HepG2 (cell line): ENCODE results near the gene CEP131. TPM values are rescaled to one million over a fixed set of nuclear protein-coding genes. Genes with fewer than 3 reads are reported as not detected.

Experiments
- CERS6 ChIP-seq: sonication (generic); formaldehyde crosslinking; IDR thresholded peaks from 2 replicates; pipeline ENCODE4 v1.5.0; 2020; ENCODE audit warnings: missing genetic modification reagents
- GZF1 ChIP-seq: sonication (generic); formaldehyde crosslinking; IDR thresholded peaks from 2 replicates; pipeline ENCODE4 v1.5.1; 2020; ENCODE audit warnings: mild to moderate bottlenecking, missing genetic modification reagents
- HES4 ChIP-seq: sonication (generic); formaldehyde crosslinking; IDR thresholded peaks from 2 replicates; pipeline ENCODE4 v1.9.0; 2021; ENCODE audit warnings: mild to moderate bottlenecking, missing genetic modification reagents, borderline replicate concordance
- HNRNPLL ChIP-seq: fragments of 200-400 bp; formaldehyde crosslinking; IDR thresholded peaks from 2 replicates; pipeline ENCODE4 v1.6.1; 2017; ENCODE audit warnings: mild to moderate bottlenecking, low read depth, low read length; ENCODE audit not compliant: poor library complexity, severe bottlenecking
- IKZF4 ChIP-seq: sonication (generic); formaldehyde crosslinking; IDR thresholded peaks from 2 replicates; pipeline ENCODE4 v1.5.1; 2020; ENCODE audit warnings: borderline replicate concordance, mild to moderate bottlenecking, low read depth, missing genetic modification reagents; ENCODE audit errors: not compliant biosample characterization
- KDM1A ChIP-seq: IDR thresholded peaks from 2 replicates; pipeline ENCODE4 v1.6.1; 2016; ENCODE audit warnings: missing compliant biosample characterization
- MTA1 ChIP-seq: sonication (generic); formaldehyde crosslinking; IDR thresholded peaks from 2 replicates; pipeline ENCODE4 v1.4.0; 2020; ENCODE audit warnings: missing genetic modification reagents, mild to moderate bottlenecking, borderline replicate concordance
- SIX1 ChIP-seq: sonication (generic); formaldehyde crosslinking; IDR thresholded peaks from 2 replicates; pipeline ENCODE4 v1.4.0; 2020; ENCODE audit warnings: missing genetic modification reagents, borderline replicate concordance
- SMARCE1 ChIP-seq: fragments of 450-650 bp; IDR thresholded peaks from 2 replicates; pipeline ENCODE4 v1.6.1; 2017; ENCODE audit warnings: borderline replicate concordance
- STAT5B ChIP-seq: sonication (generic); formaldehyde crosslinking; IDR thresholded peaks from 2 replicates; pipeline ENCODE4 v1.4.0; 2020; ENCODE audit warnings: missing genetic modification reagents
- TAF1 ChIP-seq: sonication (generic); formaldehyde crosslinking; IDR thresholded peaks from 2 replicates; pipeline ENCODE4 v1.4.0; 2020; ENCODE audit warnings: missing genetic modification reagents
- TIGD3 ChIP-seq: sonication (generic); formaldehyde crosslinking; IDR thresholded peaks from 2 replicates; pipeline ENCODE4 v1.5.1; 2020; ENCODE audit warnings: mild to moderate bottlenecking, missing genetic modification reagents, borderline replicate concordance
- XRCC5 ChIP-seq: fragments of 200-400 bp; formaldehyde crosslinking; optimal IDR thresholded peaks from 2 replicates; pipeline ENCODE3; 2017; ENCODE audit warnings: mild to moderate bottlenecking, low read length
- YEATS4 ChIP-seq: sonication (generic); formaldehyde crosslinking; IDR thresholded peaks from 2 replicates; pipeline ENCODE4 v1.4.0; 2020; ENCODE audit warnings: missing genetic modification reagents, borderline replicate concordance
- ZNF296 ChIP-seq: sonication (generic); formaldehyde crosslinking; conservative IDR thresholded peaks from 2 replicates; pipeline ENCODE4 v1.5.0; 2020; ENCODE audit warnings: mild to moderate bottlenecking, missing genetic modification reagents
- ZNF331 ChIP-seq: sonication (generic); formaldehyde crosslinking; IDR thresholded peaks from 2 replicates; pipeline ENCODE4 v1.4.0; 2020; ENCODE audit warnings: missing genetic modification reagents
- ZNF354B ChIP-seq: sonication (generic); formaldehyde crosslinking; IDR thresholded peaks from 2 replicates; pipeline ENCODE4 v1.8.0; 2022; ENCODE audit warnings: mild to moderate bottlenecking, missing genetic modification reagents
- ZNF382 ChIP-seq: sonication (generic); formaldehyde crosslinking; IDR thresholded peaks from 2 replicates; pipeline ENCODE4 v1.5.0; 2020; ENCODE audit warnings: missing genetic modification reagents, mild to moderate bottlenecking, borderline replicate concordance
- ZNF510 ChIP-seq: sonication (generic); formaldehyde crosslinking; IDR thresholded peaks from 2 replicates; pipeline ENCODE4 v1.4.0; 2020; ENCODE audit warnings: low read depth, mild to moderate bottlenecking, missing genetic modification reagents
- ZNF687 ChIP-seq: sonication (generic); formaldehyde crosslinking; IDR thresholded peaks from 2 replicates; pipeline ENCODE4 v1.5.1; 2020; ENCODE audit warnings: mild to moderate bottlenecking, missing genetic modification reagents, moderate library complexity
- ZNF691 ChIP-seq: sonication (generic); formaldehyde crosslinking; IDR thresholded peaks from 2 replicates; pipeline ENCODE4 v1.4.0; 2020; ENCODE audit warnings: missing genetic modification reagents, low read depth, mild to moderate bottlenecking, borderline replicate concordance
- ZNF776 ChIP-seq: sonication (generic); formaldehyde crosslinking; IDR thresholded peaks from 2 replicates; pipeline ENCODE4 v1.4.0; 2020; ENCODE audit warnings: mild to moderate bottlenecking, missing genetic modification reagents
- polyA plus RNA-seq, 8 experiments: library from polyadenylated mRNA; depleted of rRNA in 3 of 8; stranded (reverse) in 7 of 8; unstranded in 1 of 8; fragments of >200 nt; fragmentation: Illumina TruSeq in 4 of 8; extraction: Trizol in 4 of 8; gene quantifications; 2 replicates each; pipeline versions ENCODE4 v1.2.1 to v1.2.3, GENCODE V29; 2011 to 2016; ENCODE audit warnings: low read depth in 4 of 8, missing spikeins in 1 of 8, mixed read lengths in 1 of 8; ENCODE audit not compliant: insufficient read depth in 1 of 8
- total RNA-seq, 5 experiments: library from RNA; depleted of rRNA; stranded (reverse); fragments of >200 nt; fragmentation: Illumina TruSeq; extraction: Trizol; gene quantifications; 2 replicates each; pipeline ENCODE4 v1.2.3, GENCODE V29; 2016; ENCODE audit warnings: low read depth in 1 of 5

Gene CEP131
- total and polyA plus RNA-seq, 2 of the 13 experiments (the other 11 are each of a cell fraction or from before 2014, with no cell fraction given): 5.0 to 16.8 TPM

GRCh38 chr17:81221842-81222619 is 734 bp downstream of the CEP131 start (continued):
- 0 out of 2 replicates have a peak, but pooled peaks have one; percentile 54 for TF ChIP-seq ZNF691 (CRISPR knock-in tag)
- peak; percentile 24 for TF ChIP-seq XRCC5
- TF ChIP-seq IKZF4: peak; percentile 33
- TF ChIP-seq TAF1: peak; percentile 18; the same call in 1 of the 2 replicates
- TF ChIP-seq HES4 (CRISPR knock-in tag): 0 out of 2 replicates have a peak, but pooled peaks have one; percentile 16
- 0 out of 2 replicates have a peak, but pooled peaks have one; percentile 59 for TF ChIP-seq ZNF354B
- peak; percentile 55; the same call in 1 of the 2 replicates for TF ChIP-seq GZF1 (CRISPR knock-in tag)
- TF ChIP-seq ZNF382 (CRISPR knock-in tag): no peak
- TF ChIP-seq MTA1 (CRISPR knock-in tag): peak; percentile 62
- TF ChIP-seq TIGD3 (CRISPR knock-in tag): 0 out of 2 replicates have a peak, but pooled peaks have one; percentile 64
- TF ChIP-seq STAT5B (CRISPR knock-in tag): no peak
- TF ChIP-seq ZNF331 (CRISPR knock-in tag): 0 out of 2 replicates have a peak, but pooled peaks have one; percentile 8
- peak; percentile 33 for TF ChIP-seq ZNF687 (CRISPR knock-in tag)
- TF ChIP-seq ZNF296: peak; percentile 91
- peak; percentile 67; the same call in 1 of the 2 replicates for TF ChIP-seq ZNF510 (CRISPR knock-in tag)
- no peak for TF ChIP-seq KDM1A (CRISPR knock-in tag)
- TF ChIP-seq HNRNPLL: peak; percentile 9
- peak; percentile 73; the same call in 1 of the 2 replicates for TF ChIP-seq ZNF776 (CRISPR knock-in tag)
- peak; percentile 48; the same call in 1 of the 2 replicates for TF ChIP-seq YEATS4
- TF ChIP-seq SIX1 (CRISPR knock-in tag): peak; percentile 20; the same call in 1 of the 2 replicates
- 0 out of 2 replicates have a peak, but pooled peaks have one; percentile 37 for TF ChIP-seq CERS6 (CRISPR knock-in tag)
- TF ChIP-seq SMARCE1: no peak
